Measurements from ENCODE around the gene TTYH3. TPM values are rescaled to one million over a fixed set of nuclear protein-coding genes. Genes with fewer than 3 reads are reported as not detected.

Gene TTYH3
- total RNA-seq, 3 donors from 2014 or later (not counting 1 experiment from before 2014, with no cell fraction given) = 38.3 to 47.1 (median 42.4) TPM

DNA sequence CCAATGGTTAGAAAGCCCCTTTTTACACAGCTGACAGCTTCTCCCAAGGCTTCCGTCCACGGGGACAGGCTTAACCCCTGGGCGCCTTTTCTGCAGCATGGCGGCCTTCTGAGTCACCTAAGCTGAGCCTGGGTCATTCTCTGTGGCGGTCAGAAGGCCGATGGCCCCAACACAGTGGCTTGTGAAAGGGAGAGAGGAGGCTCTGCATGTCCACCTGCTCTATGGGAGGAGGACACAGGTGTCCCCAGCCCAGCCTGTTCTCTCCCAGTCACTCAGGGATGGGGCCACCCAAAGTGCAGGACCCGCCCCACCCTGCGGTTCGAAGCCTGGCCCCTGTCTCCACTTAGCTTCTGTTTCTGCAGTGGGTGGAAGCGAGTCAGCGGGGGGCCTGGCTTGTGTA is 20.4 kb upstream of the TTYH3 start:
- H3K9me3 Mint-ChIP-seq = no peaks in the 10 kb centered on the region
- intact Hi-C loops (cut with micrococcal nuclease) = no loop called here
- TF ChIP-seq, protein P1, sequence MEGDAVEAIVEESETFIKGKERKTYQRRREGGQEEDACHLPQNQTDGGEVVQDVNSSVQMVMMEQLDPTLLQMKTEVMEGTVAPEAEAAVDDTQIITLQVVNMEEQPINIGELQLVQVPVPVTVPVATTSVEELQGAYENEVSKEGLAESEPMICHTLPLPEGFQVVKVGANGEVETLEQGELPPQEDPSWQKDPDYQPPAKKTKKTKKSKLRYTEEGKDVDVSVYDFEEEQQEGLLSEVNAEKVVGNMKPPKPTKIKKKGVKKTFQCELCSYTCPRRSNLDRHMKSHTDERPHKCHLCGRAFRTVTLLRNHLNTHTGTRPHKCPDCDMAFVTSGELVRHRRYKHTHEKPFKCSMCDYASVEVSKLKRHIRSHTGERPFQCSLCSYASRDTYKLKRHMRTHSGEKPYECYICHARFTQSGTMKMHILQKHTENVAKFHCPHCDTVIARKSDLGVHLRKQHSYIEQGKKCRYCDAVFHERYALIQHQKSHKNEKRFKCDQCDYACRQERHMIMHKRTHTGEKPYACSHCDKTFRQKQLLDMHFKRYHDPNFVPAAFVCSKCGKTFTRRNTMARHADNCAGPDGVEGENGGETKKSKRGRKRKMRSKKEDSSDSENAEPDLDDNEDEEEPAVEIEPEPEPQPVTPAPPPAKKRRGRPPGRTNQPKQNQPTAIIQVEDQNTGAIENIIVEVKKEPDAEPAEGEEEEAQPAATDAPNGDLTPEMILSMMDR (IDR thresholded peaks at IDR 0.05) = no peak

DNA sequence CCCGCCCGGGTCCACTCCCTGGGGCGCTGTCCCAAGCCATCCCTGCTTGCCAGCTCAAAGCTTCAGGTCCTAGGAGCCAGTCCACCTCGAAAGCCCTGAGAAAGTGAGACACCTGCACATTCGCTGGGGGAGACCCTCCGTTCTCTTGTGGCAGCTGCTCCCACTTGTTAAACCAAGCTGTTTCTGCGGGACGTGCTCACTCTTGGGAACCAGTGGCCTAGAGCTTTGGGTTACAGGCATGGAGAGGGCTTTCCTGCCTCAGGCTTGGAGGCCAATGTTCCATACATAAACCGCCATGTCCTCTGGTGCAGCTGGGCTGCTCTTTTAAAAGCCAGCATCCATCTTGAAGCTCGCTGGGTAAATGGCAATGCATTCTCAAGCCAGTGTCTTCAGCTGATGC is 19.9 kb upstream of the TTYH3 start:
- no peaks in the 10 kb centered on the region for H3K27me3 ChIP-seq (ENCODE audit: control insufficient read depth, insufficient read depth, low read length)
- Mint-ChIP-seq H3K27me3 (ENCODE audit: low read depth in 2 of 2) (no peaks in the 10 kb centered on the region), H3K4me1 (peaks cover 15 to 17% of the 10 kb centered on the region in 2 donors), H3K27ac (no peak overlapping the region), H3K36me3 (no peaks in the 10 kb centered on the region), H3K9me3 (no peaks in the 10 kb centered on the region), H3K4me3 (no peak overlapping the region)
- intact Hi-C loops (cut with micrococcal nuclease) = no loop called here
- peaks cover 19% of the 10 kb centered on the region for H3K4me1 ChIP-seq (ENCODE audit: control insufficient read depth, insufficient read depth, low read length)
- H3K9me3 ChIP-seq (ENCODE audit: control insufficient read depth, insufficient read depth, low read length) = no peaks in the 10 kb centered on the region
- no peak for DNase-seq
- no peak overlapping the region for H3K27ac ChIP-seq (ENCODE audit: low read length)
- WGBS (ENCODE audit: insufficient coverage) = 93% methylated on average over 10 of the region's 10 CpGs
- H3K4me3 ChIP-seq (ENCODE audit: low read length) = no peak overlapping the region
- no peak for ATAC-seq
- TF ChIP-seq, protein P1 (IDR thresholded peaks at IDR 0.05) = no peak
- H3K36me3 ChIP-seq (ENCODE audit: control insufficient read depth, insufficient read depth, low read length) = no peaks in the 10 kb centered on the region

More for the DNA sequence above, 20.4 kb upstream of the TTYH3 start:
- Histone ChIP-seq H3K9me3 (ENCODE audit: control insufficient read depth, insufficient read depth, low read length) (no peaks in the 10 kb centered on the region), H3K4me1 (ENCODE audit: control insufficient read depth, insufficient read depth, low read length) (peaks cover 19% of the 10 kb centered on the region), H3K36me3 (ENCODE audit: control insufficient read depth, insufficient read depth, low read length) (no peaks in the 10 kb centered on the region), H3K27me3 (ENCODE audit: control insufficient read depth, insufficient read depth, low read length) (no peaks in the 10 kb centered on the region), H3K4me3 (ENCODE audit: low read length) (no peak overlapping the region), H3K27ac (ENCODE audit: low read length) (no peak overlapping the region)
- Mint-ChIP-seq H3K27ac (no peak overlapping the region), H3K4me1 (peaks cover 15 to 17% of the 10 kb centered on the region in 2 donors), H3K36me3 (no peaks in the 10 kb centered on the region), H3K4me3 (no peak overlapping the region), H3K27me3 (ENCODE audit: low read depth in 2 of 2) (no peaks in the 10 kb centered on the region)
- DNase-seq (no peak), ATAC-seq (no peak)
- 83% methylated on average over 11 of the region's 11 CpGs for WGBS (ENCODE audit: insufficient coverage)

DNA sequence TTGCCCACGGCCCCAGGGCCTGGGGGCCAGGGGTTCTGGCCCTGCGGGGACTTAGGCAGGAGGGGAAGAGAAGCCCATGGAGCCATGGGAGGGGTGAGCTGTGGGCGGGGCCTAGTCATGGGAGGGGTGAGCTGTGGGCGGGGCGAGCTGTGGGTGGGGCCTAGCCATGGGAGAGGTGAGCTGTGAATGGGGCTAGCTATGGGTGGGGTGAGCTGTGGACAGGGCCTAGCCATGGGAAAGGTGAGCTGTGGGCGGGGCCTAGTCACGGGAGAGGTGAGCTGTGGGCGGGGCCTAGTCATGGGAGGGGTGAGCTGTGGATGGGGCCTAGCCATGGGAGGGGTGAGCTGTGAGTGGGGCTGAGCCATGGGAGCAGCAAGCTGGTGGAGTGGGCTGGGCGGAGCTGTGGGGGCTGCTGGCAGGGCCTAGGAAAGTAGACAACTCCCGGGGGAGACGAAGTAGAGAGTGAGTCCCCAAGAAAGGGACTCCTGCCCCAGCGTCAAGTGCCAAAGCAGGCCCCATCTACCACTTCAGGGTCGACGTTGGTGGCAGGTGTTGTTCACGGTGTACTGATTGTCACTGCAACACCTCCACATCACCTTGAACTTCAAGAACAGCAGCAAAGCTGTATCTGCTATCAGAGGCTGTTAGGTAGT is 19.2 kb upstream of the TTYH3 start:
- Histone ChIP-seq H3K27me3 (ENCODE audit: control insufficient read depth, insufficient read depth, low read length) (no peaks in the 10 kb centered on the region), H3K36me3 (ENCODE audit: control insufficient read depth, insufficient read depth, low read length) (no peaks in the 10 kb centered on the region), H3K27ac (ENCODE audit: low read length) (no peak overlapping the region), H3K4me1 (ENCODE audit: control insufficient read depth, insufficient read depth, low read length) (peaks cover 19% of the 10 kb centered on the region), H3K4me3 (ENCODE audit: low read length) (no peak overlapping the region), H3K9me3 (ENCODE audit: control insufficient read depth, insufficient read depth, low read length) (no peaks in the 10 kb centered on the region)
- no peaks in the 10 kb centered on the region for H3K9me3 Mint-ChIP-seq
- TF ChIP-seq, protein P1 (IDR thresholded peaks at IDR 0.05) = no peak
- no peaks in the 10 kb centered on the region for H3K27me3 Mint-ChIP-seq (ENCODE audit: low read depth in 2 of 2)
- peaks cover 13 to 14% of the 10 kb centered on the region in 2 donors for H3K4me1 Mint-ChIP-seq
- ATAC-seq (no peak), DNase-seq (no peak)
- no peak overlapping the region for H3K4me3 Mint-ChIP-seq
- intact Hi-C loops (cut with micrococcal nuclease) = no loop called here
- WGBS (ENCODE audit: insufficient coverage) = 92% methylated on average over 15 of the region's 15 CpGs
- H3K27ac Mint-ChIP-seq = no peak overlapping the region
- no peaks in the 10 kb centered on the region for H3K36me3 Mint-ChIP-seq
